Activated T-cell treated with anti-CD3 and anti-CD28 coated beads for 48 hours (primary cell): Measurements from ENCODE around the gene ABRACL.

Experiments used
- DNase-seq: peaks from one replicate; pipeline ENCODE4 v3.0.0-alpha.2; 2020; ENCODE audit warnings: low read depth

Gene ABRACL

GRCh38 chr6:139054001-139054400 lies 25.5 kb downstream of the ABRACL start:
- no peak for DNase-seq

GRCh38 chr6:139055709-139056108 lies 27.2 kb downstream of the ABRACL start:
- no peak for DNase-seq

- no peak for DNase-seq
Observed at GRCh38 chr6:139058029-139058428, 29.5 kb downstream of the ABRACL start.

GRCh38 chr6:139060332-139060731 lies 31.8 kb downstream of the ABRACL start:
- DNase-seq: no peak

- no peak for DNase-seq
Observed at GRCh38 chr6:139062932-139063646, 34.5 kb downstream of the ABRACL start.

GRCh38 chr6:139064981-139065665 lies 36.6 kb downstream of the ABRACL start:
- DNase-seq: no peak

GRCh38 chr6:139066080-139066479 lies 37.5 kb downstream of the ABRACL start:
- no peak for DNase-seq

GRCh38 chr6:139068846-139069245 lies 40.3 kb downstream of the ABRACL start:
- no peak for DNase-seq

- DNase-seq: no peak
Observed at GRCh38 chr6:139073118-139073517, 44.6 kb downstream of the ABRACL start.

GRCh38 chr6:139079018-139079417 lies 50.5 kb downstream of the ABRACL start:
- DNase-seq: no peak

- DNase-seq: no peak
Observed at GRCh38 chr6:139080255-139080920, 51.8 kb downstream of the ABRACL start.

GRCh38 chr6:139081471-139081870 lies 52.9 kb downstream of the ABRACL start:
- no peak for DNase-seq

GRCh38 chr6:139082370-139082769 lies 53.8 kb downstream of the ABRACL start:
- DNase-seq: no peak

GRCh38 chr6:139091826-139092225 lies 63.3 kb downstream of the ABRACL start:
- no peak for DNase-seq
